SK-N-SH treated with all-trans-retinoic acid at 6 μM for 48 hours (cell line): ENCODE measurements around the gene ARL10.

Source experiments
- ATAC-seq: fragments of 200-7000 bp; cut with Tn5 transposase; 3 replicates; pipeline ENCODE4 v1.9.1; 2020; ENCODE audit warnings: mild to moderate bottlenecking, moderate library complexity
- ARNTL ChIP-seq: fragments of 450-650 bp; formaldehyde crosslinking; IDR thresholded peaks from 2 replicates; pipeline ENCODE4 v1.5.0; 2020; ENCODE audit warnings: low read depth, mild to moderate bottlenecking, moderate library complexity, borderline replicate concordance
- CREB5 ChIP-seq: fragments of 250-450 bp; sonication (Bioruptor Pico); IDR thresholded peaks from 2 replicates; pipeline ENCODE4 v1.5.1; 2020; ENCODE audit warnings: low read depth, mild to moderate bottlenecking, moderate library complexity
- CSDC2 ChIP-seq: fragments of 250-450 bp; sonication (Bioruptor Pico); IDR thresholded peaks from 2 replicates; pipeline ENCODE4 v1.5.0; 2020; ENCODE audit warnings: mild to moderate bottlenecking, moderate library complexity
- CSRNP3 ChIP-seq: fragments of 250-450 bp; sonication (Bioruptor Pico); IDR thresholded peaks from 2 replicates; pipeline ENCODE4 v1.5.1; 2021; ENCODE audit warnings: mild to moderate bottlenecking, moderate library complexity
- GLIS3 ChIP-seq: fragments of 250-450 bp; sonication (Bioruptor Pico); IDR thresholded peaks from 2 replicates; pipeline ENCODE4 v1.5.0; 2020; ENCODE audit warnings: mild to moderate bottlenecking, moderate library complexity
- ISL1 ChIP-seq: fragments of 250-450 bp; sonication (Bioruptor Pico); IDR thresholded peaks from 2 replicates; pipeline ENCODE4 v2.1.2; 2022; ENCODE audit warnings: mild to moderate bottlenecking, moderate library complexity
- PATZ1 ChIP-seq: fragments of 250-450 bp; sonication (Bioruptor Pico); IDR thresholded peaks from 2 replicates; pipeline ENCODE4 v1.8.0; 2020; ENCODE audit warnings: mild to moderate bottlenecking, moderate library complexity, borderline replicate concordance
- POU6F1 ChIP-seq: fragments of 250-450 bp; sonication (Bioruptor Pico); IDR thresholded peaks from 2 replicates; pipeline ENCODE4 v1.8.0; 2021; ENCODE audit warnings: low read depth, mild to moderate bottlenecking, moderate library complexity, borderline replicate concordance
- SNAI2 ChIP-seq: fragments of 250-450 bp; sonication (Bioruptor Pico); IDR thresholded peaks from 2 replicates; pipeline ENCODE4 v1.5.0; 2020; ENCODE audit warnings: mild to moderate bottlenecking, moderate library complexity
- TCF4 ChIP-seq: fragments of 250-450 bp; sonication (Bioruptor Pico); IDR thresholded peaks from 2 replicates; pipeline ENCODE4 v1.8.0; 2021; ENCODE audit warnings: mild to moderate bottlenecking, moderate library complexity, borderline replicate concordance
- TSHZ2 ChIP-seq: fragments of 250-450 bp; sonication (Bioruptor Pico); IDR thresholded peaks from 2 replicates; pipeline ENCODE4 v1.5.0; 2020; ENCODE audit warnings: mild to moderate bottlenecking, moderate library complexity
- ZC3H10 ChIP-seq: fragments of 250-450 bp; sonication (Bioruptor Pico); IDR thresholded peaks from 2 replicates; pipeline ENCODE4 v1.5.1; 2021; ENCODE audit warnings: mild to moderate bottlenecking, moderate library complexity
- ZNF565 ChIP-seq: fragments of 450-650 bp; formaldehyde crosslinking; conservative IDR thresholded peaks from 2 replicates; pipeline ENCODE4 v1.5.0; 2020; ENCODE audit warnings: low read depth, mild to moderate bottlenecking, moderate library complexity

ARL10 gene

GRCh38 chr5:176388003-176388443, 22.7 kb downstream of the ARL10 start:
- ATAC-seq = peak; percentile 10
- TF ChIP-seq CSDC2 (CRISPR knock-in tag) (no peak), ZNF565 (CRISPR knock-in tag) (no peak), PATZ1 (CRISPR knock-in tag) (no peak), GLIS3 (CRISPR knock-in tag) (no peak), CREB5 (CRISPR knock-in tag) (no peak), ZC3H10 (CRISPR knock-in tag) (no peak), POU6F1 (CRISPR knock-in tag) (no peak)

- peak; percentile 65; the same call in 1 of the 2 replicates for TF ChIP-seq CSRNP3 (CRISPR knock-in tag)
- no peak for TF ChIP-seq TSHZ2
- no peak for TF ChIP-seq ZC3H10 (CRISPR knock-in tag)
- peak; percentile 92 for ATAC-seq
These were observed 23.3 kb downstream of the ARL10 start, which contains the start of the genes HIGD2A and NOP16 for GRCh38 chr5:176388444-176389134. Gene HIGD2A (plus strand): TSS chr5:176388751. CDS start chr5:176388820, 69 bp downstream. Gene NOP16 (minus strand): TSS chr5:176388598. CDS start chr5:176388539, 59 bp downstream.

- ATAC-seq = peak; percentile 61
- TF ChIP-seq ARNTL (no peak), ISL1 (CRISPR knock-in tag) (no peak), CSDC2 (CRISPR knock-in tag) (no peak), CREB5 (CRISPR knock-in tag) (no peak), TCF4 (no peak), SNAI2 (CRISPR knock-in tag) (no peak), CSRNP3 (CRISPR knock-in tag) (no peak)
These were observed 24.1 kb downstream of the ARL10 start for GRCh38 chr5:176389135-176390123.
